Adrenal gland (tissue), 5 donors: ENCODE data around the gene TAF1B.

Source experiments
- POLR2A ChIP-seq, 2 donors: fragments of 450-650 bp; IDR thresholded peaks; one replicate each; pipeline ENCODE4 v1.6.1; 2017; ENCODE audit warnings: antibody characterized with exemption in 2 of 2, mild to moderate bottlenecking in 2 of 2, moderate library complexity in 1 of 2
- TF ChIP-seq, protein P1 (sequence below), 6 experiments: fragments of 450-650 bp in 4 of 6; fragments of 200-600 bp in 2 of 6; sonication (generic) in 1 of 6; IDR thresholded peaks; 1 replicate in 5 of 6; 2 replicates in 1 of 6; pipeline versions ENCODE4 v1.5.1 to v1.8.0; 2016 to 2021; ENCODE audit warnings: antibody characterized with exemption in 6 of 6, mild to moderate bottlenecking in 2 of 6, moderate library complexity in 1 of 6
- donor health status: DM: no; HTN: no; CAD: no.

DNA sequence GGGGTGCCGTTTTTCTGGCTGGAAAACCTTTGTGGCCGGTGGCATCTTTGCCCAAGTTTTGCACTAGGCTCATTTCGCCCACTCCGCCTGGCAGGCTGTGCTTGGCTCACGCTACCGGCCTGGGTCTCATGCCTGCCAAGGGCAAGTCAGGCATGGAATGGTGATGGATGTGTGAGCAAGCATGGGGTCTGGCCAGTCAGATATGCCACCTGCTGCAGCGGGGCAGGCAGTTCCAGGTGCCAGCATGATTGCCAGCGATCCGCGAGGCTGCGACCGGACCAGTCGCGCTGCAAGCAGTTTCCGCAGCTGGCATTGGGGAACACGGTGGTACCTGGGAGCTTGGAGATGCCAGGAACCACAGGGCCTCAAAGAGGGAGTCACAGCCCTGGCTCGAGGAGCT is 40.6 kb downstream of the TAF1B start:
- TF ChIP-seq POLR2A (IDR thresholded peaks at IDR 0.05), result no peak
- TF ChIP-seq, protein P1, sequence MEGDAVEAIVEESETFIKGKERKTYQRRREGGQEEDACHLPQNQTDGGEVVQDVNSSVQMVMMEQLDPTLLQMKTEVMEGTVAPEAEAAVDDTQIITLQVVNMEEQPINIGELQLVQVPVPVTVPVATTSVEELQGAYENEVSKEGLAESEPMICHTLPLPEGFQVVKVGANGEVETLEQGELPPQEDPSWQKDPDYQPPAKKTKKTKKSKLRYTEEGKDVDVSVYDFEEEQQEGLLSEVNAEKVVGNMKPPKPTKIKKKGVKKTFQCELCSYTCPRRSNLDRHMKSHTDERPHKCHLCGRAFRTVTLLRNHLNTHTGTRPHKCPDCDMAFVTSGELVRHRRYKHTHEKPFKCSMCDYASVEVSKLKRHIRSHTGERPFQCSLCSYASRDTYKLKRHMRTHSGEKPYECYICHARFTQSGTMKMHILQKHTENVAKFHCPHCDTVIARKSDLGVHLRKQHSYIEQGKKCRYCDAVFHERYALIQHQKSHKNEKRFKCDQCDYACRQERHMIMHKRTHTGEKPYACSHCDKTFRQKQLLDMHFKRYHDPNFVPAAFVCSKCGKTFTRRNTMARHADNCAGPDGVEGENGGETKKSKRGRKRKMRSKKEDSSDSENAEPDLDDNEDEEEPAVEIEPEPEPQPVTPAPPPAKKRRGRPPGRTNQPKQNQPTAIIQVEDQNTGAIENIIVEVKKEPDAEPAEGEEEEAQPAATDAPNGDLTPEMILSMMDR (IDR thresholded peaks at IDR 0.05), result no peak
